K562 treated with DMSO at 1 percent for 48 hours (cell line): Measurements from ENCODE around the gene RTL5. TPM values are rescaled to one million over a fixed set of nuclear protein-coding genes. Genes with fewer than 3 reads are reported as not detected.

Experiments
- total RNA-seq: library from RNA; unstranded; fragments of 300-600 nt; gene quantifications from 2 replicates; pipeline ENCODE4 v1.2.3, GENCODE V29; 2022; ENCODE audit warnings: low replicate concordance; ENCODE audit errors: extremely low read depth

Gene RTL5
- total RNA-seq, result not detected in 2 replicates

DNA sequence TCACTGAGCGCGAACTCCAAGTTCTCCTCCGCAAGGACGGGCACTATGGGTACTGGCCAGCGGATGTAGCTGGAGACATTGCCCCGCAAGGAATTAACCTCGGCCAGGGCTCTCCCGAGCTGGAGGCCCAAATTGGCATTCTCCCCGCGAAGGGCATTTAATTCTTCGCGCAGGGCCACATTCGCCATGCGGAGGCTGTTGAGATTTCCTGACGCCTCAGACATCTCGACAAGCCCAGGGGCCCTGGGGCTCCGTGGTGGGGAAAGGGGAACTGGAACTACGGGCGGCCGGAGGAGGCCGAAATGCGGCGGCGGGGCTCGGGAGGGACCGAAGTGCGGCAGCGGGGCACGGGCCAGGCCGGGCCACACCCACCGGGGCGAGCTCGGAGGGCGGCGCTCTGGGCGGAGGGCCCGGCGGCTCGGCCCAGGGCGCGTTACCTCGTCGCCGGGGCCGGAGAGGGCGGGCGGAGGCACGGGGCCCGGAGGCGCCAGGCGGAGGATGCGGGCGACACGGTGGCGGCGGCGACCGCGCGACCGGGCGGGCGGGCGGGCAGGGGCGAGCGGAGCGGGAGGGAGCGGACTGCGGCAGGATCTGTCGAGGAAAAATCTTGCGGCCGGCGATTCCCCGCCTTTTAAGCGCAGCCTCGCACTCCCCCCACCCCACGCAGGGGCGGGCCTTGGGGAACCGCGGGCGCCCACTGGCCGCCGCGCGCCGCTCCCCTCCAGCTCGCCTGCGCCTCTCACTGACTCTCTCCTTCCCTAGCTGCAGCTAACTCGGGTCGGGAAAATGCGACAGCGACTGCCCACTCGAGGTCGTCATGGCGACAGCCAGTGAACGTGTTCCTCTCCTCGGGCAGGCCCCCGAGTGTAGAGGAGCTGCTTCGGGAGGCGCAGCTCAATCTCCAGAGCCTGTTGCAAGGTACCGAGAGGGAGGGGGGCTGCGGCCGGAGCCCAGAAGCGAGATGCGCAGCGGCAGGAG is at the start of gene RTL5:
Gene RTL5, minus strand, starts transcription at position 599 of the 978 bp plus-strand sequence.

Other genes with a start within 250 kb of the RTL5 start
- gene NHSL2, start 221.1 kb downstream of the RTL5 start, total RNA-seq, result not detected in 2 replicates
- not detected in 2 replicates for gene PIN4, start 49.8 kb upstream of the RTL5 start, total RNA-seq
- not detected in 2 replicates for gene ERCC6L, start 107.1 kb upstream of the RTL5 start, total RNA-seq
- gene RPS4X, start 145.3 kb upstream of the RTL5 start, total RNA-seq, result 751 and 1,938 TPM in 2 replicates
- not detected in 2 replicates for gene CITED1, start 174.0 kb upstream of the RTL5 start, total RNA-seq